Measurements from ENCODE around the gene GRIK4.

The GRIK4 gene

DNA sequence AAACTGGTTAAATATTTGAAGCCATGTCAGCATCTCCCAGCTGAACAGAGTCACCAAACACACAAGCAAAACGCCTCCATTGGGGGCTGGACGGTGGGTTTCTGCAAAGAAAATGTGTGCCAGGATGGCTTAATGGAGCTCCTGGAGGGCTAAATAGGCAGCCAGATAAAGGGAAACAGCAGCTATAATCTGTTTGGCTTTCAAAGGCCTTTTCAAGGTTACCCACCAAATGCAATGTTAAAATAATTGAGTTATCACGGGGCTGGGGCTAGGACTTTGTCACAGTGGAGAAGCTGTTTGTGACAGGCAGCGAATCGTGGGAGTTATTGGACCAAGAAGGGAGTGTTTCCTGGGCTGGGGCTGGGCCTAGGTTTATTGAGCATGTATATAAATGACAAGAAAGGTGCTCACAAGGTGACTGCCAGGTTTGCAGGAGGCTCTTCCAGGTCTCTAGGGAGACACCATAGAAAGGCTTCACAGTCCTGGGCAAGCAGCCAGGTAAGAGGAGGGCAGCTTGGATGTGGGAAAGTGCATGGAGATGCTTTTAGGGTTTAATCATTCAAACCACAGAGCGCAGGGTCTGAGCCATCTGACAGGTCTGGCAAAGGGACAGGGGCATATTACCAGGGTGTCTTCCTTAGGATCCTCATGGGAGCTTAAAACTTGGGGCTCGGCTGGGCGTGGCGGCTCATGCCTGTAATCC lies 28.3 kb downstream of the GRIK4 start:
- no peak overlapping the region for H3K9ac ChIP-seq (ENCODE audit: low read length)
- H3K4me3 ChIP-seq (ENCODE audit: low read depth, low read length), result no peak overlapping the region
- no peaks in the 10 kb centered on the region; the same call in 1 of the 2 replicates for H3K4me1 ChIP-seq (ENCODE audit: control insufficient read depth, insufficient read depth, low read length)
- H3K27me3 ChIP-seq (ENCODE audit: control insufficient read depth, insufficient read depth, low read length), result no peaks in the 10 kb centered on the region
- no peaks in the 10 kb centered on the region for H3K9me3 ChIP-seq (ENCODE audit: control insufficient read depth, insufficient read depth, low read depth, low read length)
- H3K36me3 ChIP-seq (ENCODE audit: control insufficient read depth, insufficient read depth, low read length), result no peaks in the 10 kb centered on the region
- H3K27ac ChIP-seq (ENCODE audit: low read depth, low read length), result no peak overlapping the region

DNA sequence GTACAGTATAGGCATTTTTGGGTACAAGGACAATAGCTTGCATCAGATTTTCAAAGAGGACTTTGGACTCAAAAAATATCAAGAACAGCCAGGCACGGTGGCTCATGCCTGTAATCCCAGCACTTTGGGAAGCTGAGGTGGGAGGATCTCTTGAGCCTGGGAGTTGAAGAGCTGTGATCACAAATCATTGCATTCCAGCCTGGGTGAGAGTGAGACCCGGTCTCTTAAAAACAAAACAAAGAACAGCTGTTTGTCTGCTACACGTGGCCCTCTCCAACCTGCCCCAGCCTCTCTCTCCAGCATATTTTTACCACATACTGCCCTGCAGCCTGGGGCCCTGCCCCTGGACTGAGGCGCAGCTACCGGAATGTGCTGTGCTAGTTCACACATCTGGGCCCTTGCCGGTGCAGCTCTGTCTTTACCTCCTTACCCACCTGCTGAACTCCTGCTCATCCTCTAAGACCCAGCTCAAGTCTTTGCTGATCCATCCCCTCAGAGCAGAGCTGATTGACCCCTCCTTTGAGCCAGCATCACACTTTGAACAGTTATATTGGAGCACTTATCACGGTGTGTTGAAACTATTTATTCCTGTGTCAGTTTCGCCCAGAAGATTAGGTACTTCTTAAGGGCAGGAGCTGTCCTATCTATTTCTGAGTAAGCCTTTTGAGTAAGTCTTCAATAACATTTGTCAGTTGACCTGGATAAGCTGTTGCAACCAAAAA lies 29.4 kb downstream of the GRIK4 start:
- H3K4me3 ChIP-seq (ENCODE audit: low read depth, low read length), result no peak overlapping the region
- no peaks in the 10 kb centered on the region for H3K9me3 ChIP-seq (ENCODE audit: control insufficient read depth, insufficient read depth, low read depth, low read length)
- H3K27me3 ChIP-seq (ENCODE audit: control insufficient read depth, insufficient read depth, low read length), result no peaks in the 10 kb centered on the region
- H3K9ac ChIP-seq (ENCODE audit: low read length), result no peak overlapping the region
- no peak overlapping the region for H3K27ac ChIP-seq (ENCODE audit: low read depth, low read length)
- H3K4me1 ChIP-seq (ENCODE audit: control insufficient read depth, insufficient read depth, low read length), result no peaks in the 10 kb centered on the region; the same call in 1 of the 2 replicates
- H3K36me3 ChIP-seq (ENCODE audit: control insufficient read depth, insufficient read depth, low read length), result no peaks in the 10 kb centered on the region

GRCh38 chr11:120543521-120544215 lies 32.1 kb downstream of the GRIK4 start:
- Histone ChIP-seq H3K9ac (ENCODE audit: low read length) (no peak overlapping the region), H3K36me3 (ENCODE audit: control insufficient read depth, insufficient read depth, low read length) (no peaks in the 10 kb centered on the region), H3K27me3 (ENCODE audit: control insufficient read depth, insufficient read depth, low read length) (no peaks in the 10 kb centered on the region; the same call in 1 of the 2 replicates), H3K4me3 (ENCODE audit: low read depth, low read length) (no peak overlapping the region), H3K9me3 (ENCODE audit: control insufficient read depth, insufficient read depth, low read depth, low read length) (no peaks in the 10 kb centered on the region), H3K27ac (ENCODE audit: low read depth, low read length) (no peak overlapping the region), H3K4me1 (ENCODE audit: control insufficient read depth, insufficient read depth, low read length) (peaks cover 25% of the 10 kb centered on the region)

DNA sequence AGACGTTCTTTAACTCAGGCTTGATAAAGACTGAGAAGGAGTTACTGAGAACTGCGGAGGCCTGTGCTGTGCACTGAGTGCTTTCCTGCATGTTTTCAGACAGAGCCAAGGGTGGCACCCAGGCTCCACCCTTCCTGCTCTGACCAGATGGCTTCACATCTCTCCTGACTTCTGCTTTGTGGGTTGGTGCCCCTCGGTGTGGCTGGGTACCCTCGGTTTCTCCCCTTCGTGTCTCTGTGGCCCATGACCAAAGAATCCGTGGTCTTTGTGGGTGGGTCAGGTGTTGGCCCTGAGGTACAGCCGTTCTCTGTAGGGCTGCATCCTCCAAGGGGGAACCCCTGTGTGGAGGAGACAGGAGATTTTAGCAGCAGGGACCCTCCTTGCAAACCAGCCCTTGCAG lies 34.3 kb downstream of the GRIK4 start:
- no peaks in the 10 kb centered on the region; the same call in 1 of the 2 replicates for H3K27me3 ChIP-seq (ENCODE audit: control insufficient read depth, insufficient read depth, low read length)
- no peak overlapping the region for H3K9ac ChIP-seq (ENCODE audit: low read length)

GRCh38 chr11:120546312-120547205 lies 35.0 kb downstream of the GRIK4 start:
- Histone ChIP-seq H3K27me3 (ENCODE audit: control insufficient read depth, insufficient read depth, low read length) (no peaks in the 10 kb centered on the region; the same call in 1 of the 2 replicates), H3K4me3 (ENCODE audit: low read depth, low read length) (no peak overlapping the region), H3K36me3 (ENCODE audit: control insufficient read depth, insufficient read depth, low read length) (no peaks in the 10 kb centered on the region), H3K27ac (ENCODE audit: low read depth, low read length) (no peak overlapping the region), H3K9ac (ENCODE audit: low read length) (no peak overlapping the region), H3K4me1 (ENCODE audit: control insufficient read depth, insufficient read depth, low read length) (peaks cover 33% of the 10 kb centered on the region), H3K9me3 (ENCODE audit: control insufficient read depth, insufficient read depth, low read depth, low read length) (no peaks in the 10 kb centered on the region)

More for the DNA sequence above, 34.3 kb downstream of the GRIK4 start:
- Histone ChIP-seq H3K4me1 (ENCODE audit: control insufficient read depth, insufficient read depth, low read length) (peaks cover 33% of the 10 kb centered on the region), H3K36me3 (ENCODE audit: control insufficient read depth, insufficient read depth, low read length) (no peaks in the 10 kb centered on the region), H3K27ac (ENCODE audit: low read depth, low read length) (no peak overlapping the region), H3K4me3 (ENCODE audit: low read depth, low read length) (no peak overlapping the region), H3K9me3 (ENCODE audit: control insufficient read depth, insufficient read depth, low read depth, low read length) (no peaks in the 10 kb centered on the region)

- Histone ChIP-seq H3K9ac (ENCODE audit: low read length) (no peak overlapping the region), H3K27ac (ENCODE audit: low read depth, low read length) (no peak overlapping the region)
Measured at GRCh38 chr11:120547316-120547715, 35.8 kb downstream of the GRIK4 start.

DNA sequence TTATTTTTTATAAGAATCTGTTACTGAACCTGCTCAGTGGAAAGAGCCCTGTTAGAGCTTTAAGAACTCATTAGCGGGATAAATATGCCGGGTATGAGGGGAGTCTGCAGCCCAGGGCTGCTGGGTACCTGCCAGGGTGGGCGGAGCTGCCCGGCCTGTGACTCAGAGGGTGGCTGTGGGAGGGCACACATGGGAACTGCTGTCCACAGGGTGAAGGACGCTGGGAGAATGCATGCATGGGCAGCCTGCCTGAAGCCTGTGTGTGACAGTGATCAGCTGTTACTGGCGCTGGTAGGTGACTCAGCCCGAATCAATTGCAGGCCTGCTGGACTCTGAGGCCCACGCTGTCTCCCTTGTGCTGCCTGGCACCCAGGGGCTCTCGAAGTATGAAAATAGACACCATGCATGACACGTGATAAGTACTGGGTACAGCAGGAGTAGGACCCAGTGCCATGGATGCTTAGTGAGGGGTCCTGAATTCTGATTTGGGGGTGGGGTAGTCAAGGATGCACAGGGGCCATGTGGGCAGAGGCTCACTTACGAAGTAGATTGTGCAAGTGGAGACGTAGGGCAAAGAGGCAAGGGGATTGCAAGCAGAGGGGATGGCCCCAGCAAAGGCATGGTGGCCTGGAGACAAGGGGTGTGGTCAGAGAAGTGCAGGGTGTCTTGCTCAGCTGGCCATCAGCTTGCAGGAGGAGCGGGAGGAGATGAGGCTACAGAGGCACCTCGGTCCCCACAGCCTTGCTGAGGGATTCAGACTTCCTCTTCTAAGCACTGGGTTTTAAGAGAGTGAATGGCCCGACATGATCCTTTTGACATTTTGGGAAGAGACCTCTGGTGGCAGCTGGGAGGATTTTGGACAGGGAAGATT lies 36.5 kb downstream of the GRIK4 start:
- Histone ChIP-seq H3K4me1 (ENCODE audit: control insufficient read depth, insufficient read depth, low read length) (peaks cover 34% of the 10 kb centered on the region), H3K27me3 (ENCODE audit: control insufficient read depth, insufficient read depth, low read length) (no peaks in the 10 kb centered on the region; the same call in 1 of the 2 replicates), H3K9me3 (ENCODE audit: control insufficient read depth, insufficient read depth, low read depth, low read length) (no peaks in the 10 kb centered on the region), H3K4me3 (ENCODE audit: low read depth, low read length) (no peak overlapping the region), H3K9ac (ENCODE audit: low read length) (no peak overlapping the region), H3K36me3 (ENCODE audit: control insufficient read depth, insufficient read depth, low read length) (no peaks in the 10 kb centered on the region), H3K27ac (ENCODE audit: low read depth, low read length) (no peak overlapping the region)

More at GRCh38 chr11:120547316-120547715, 35.8 kb downstream of the GRIK4 start:
- H3K36me3 ChIP-seq (ENCODE audit: control insufficient read depth, insufficient read depth, low read length), result no peaks in the 10 kb centered on the region
- no peak overlapping the region for H3K4me3 ChIP-seq (ENCODE audit: low read depth, low read length)
- no peaks in the 10 kb centered on the region for H3K9me3 ChIP-seq (ENCODE audit: control insufficient read depth, insufficient read depth, low read depth, low read length)
- H3K27me3 ChIP-seq (ENCODE audit: control insufficient read depth, insufficient read depth, low read length), result no peaks in the 10 kb centered on the region; the same call in 1 of the 2 replicates
- peaks cover 33% of the 10 kb centered on the region for H3K4me1 ChIP-seq (ENCODE audit: control insufficient read depth, insufficient read depth, low read length)

DNA sequence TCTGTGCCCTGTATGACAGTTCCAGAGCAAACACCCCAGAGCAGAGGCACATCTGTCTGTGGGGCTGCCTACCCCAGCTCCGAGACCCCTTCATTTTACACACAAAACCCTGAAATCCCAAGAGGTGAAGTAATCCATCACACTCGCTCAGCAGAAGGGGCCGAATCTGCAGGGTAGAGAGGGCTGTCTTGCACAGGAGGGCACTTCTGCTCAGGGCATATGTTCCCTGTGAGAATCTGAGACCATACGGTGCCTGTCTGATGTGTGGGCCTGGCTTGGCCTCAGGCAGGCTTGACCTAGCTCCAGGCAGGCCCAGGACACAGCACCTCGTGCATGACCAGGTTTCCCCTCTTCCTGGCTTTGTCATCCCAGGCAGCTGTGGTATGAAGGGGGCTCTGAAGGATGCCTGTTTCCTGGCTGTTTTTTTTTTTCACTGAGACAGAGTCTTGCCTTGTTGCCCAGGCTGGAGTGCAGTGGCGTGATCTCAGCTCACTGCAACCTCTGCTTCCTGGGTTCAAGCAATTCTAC lies 37.2 kb downstream of the GRIK4 start:
- H3K27me3 ChIP-seq (ENCODE audit: control insufficient read depth, insufficient read depth, low read length), result no peaks in the 10 kb centered on the region; the same call in 1 of the 2 replicates
- H3K4me3 ChIP-seq (ENCODE audit: low read depth, low read length), result no peak overlapping the region
- no peaks in the 10 kb centered on the region for H3K36me3 ChIP-seq (ENCODE audit: control insufficient read depth, insufficient read depth, low read length)
- H3K27ac ChIP-seq (ENCODE audit: low read depth, low read length), result no peak overlapping the region
- H3K4me1 ChIP-seq (ENCODE audit: control insufficient read depth, insufficient read depth, low read length), result peaks cover 39% of the 10 kb centered on the region
- no peak overlapping the region for H3K9ac ChIP-seq (ENCODE audit: low read length)
- no peaks in the 10 kb centered on the region for H3K9me3 ChIP-seq (ENCODE audit: control insufficient read depth, insufficient read depth, low read depth, low read length)

GRCh38 chr11:120549346-120549745 lies 37.8 kb downstream of the GRIK4 start:
- Histone ChIP-seq H3K27ac (ENCODE audit: low read depth, low read length) (no peak overlapping the region), H3K4me1 (ENCODE audit: control insufficient read depth, insufficient read depth, low read length) (peaks cover 39% of the 10 kb centered on the region), H3K9me3 (ENCODE audit: control insufficient read depth, insufficient read depth, low read depth, low read length) (no peaks in the 10 kb centered on the region), H3K27me3 (ENCODE audit: control insufficient read depth, insufficient read depth, low read length) (no peaks in the 10 kb centered on the region; the same call in 1 of the 2 replicates), H3K36me3 (ENCODE audit: control insufficient read depth, insufficient read depth, low read length) (no peaks in the 10 kb centered on the region), H3K9ac (ENCODE audit: low read length) (no peak overlapping the region), H3K4me3 (ENCODE audit: low read depth, low read length) (no peak overlapping the region)
